ENCODE data around the gene AHRR. TPM values are rescaled to one million over a fixed set of nuclear protein-coding genes. Genes with fewer than 3 reads are reported as not detected.

AHRR gene
- polyA plus RNA-seq, 2 of the 4 experiments (the other 2 are of a cell fraction), result 1.2 to 1.7 TPM

DNA sequence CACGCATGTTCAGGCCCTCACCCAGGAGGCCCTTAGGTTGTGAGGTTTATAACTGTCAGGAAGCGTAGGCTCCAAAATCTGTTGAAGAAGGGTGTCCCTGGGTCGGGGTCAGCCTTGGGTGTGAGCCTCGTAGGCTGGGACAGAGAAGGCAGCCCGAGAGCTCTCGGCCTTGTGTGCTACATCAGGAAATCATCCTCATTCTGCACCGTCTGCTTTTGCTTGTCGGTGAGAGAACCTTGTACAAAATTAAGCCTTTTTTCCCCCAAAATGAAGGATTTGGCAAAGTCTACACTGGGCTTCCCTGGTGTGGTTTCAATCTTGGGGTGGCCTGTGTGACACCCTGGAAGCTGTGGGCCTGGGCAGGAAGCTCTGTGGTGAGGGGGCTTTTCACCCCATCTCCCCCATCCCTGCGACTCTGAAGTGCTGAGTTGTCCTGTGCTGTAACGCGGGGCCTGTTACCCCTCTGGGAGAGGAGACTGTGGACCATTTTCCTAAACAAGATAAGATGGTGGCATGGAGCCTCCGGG lies 55.3 kb downstream of the AHRR start:
- FAIRE-seq, result no peak
- TF ChIP-seq CHD2 (IDR thresholded peaks at IDR 0.05; ENCODE audit: low read length, partially characterized antibody) (no peak), RARB (CRISPR knock-in tag; IDR thresholded peaks at IDR 0.05) (no peak), GATA3 (IDR thresholded peaks at IDR 0.05; ENCODE audit: borderline replicate concordance) (no peak)
- TF ChIP-seq, protein P1, sequence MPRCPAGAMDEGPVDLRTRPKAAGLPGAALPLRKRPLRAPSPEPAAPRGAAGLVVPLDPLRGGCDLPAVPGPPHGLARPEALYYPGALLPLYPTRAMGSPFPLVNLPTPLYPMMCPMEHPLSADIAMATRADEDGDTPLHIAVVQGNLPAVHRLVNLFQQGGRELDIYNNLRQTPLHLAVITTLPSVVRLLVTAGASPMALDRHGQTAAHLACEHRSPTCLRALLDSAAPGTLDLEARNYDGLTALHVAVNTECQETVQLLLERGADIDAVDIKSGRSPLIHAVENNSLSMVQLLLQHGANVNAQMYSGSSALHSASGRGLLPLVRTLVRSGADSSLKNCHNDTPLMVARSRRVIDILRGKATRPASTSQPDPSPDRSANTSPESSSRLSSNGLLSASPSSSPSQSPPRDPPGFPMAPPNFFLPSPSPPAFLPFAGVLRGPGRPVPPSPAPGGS (IDR thresholded peaks at IDR 0.05), result no peak
- 96% methylated on average over 11 of the region's 12 CpGs for WGBS (ENCODE audit: missing lambda C conversion rate)
- Histone ChIP-seq H3K27ac (no peak overlapping the region), H3K4me2 (no peak overlapping the region), H3K9me3 (no peaks in the 10 kb centered on the region), H3K4me3 (no peak overlapping the region), H3K4me1 (peaks cover 14% of the 10 kb centered on the region; the same call in 2 of the 3 replicates)
- POLR2A ChIA-PET, result no interaction called here
- no peak for DNase-seq (ENCODE audit: low read depth in 1 of 2, low spot score in 1 of 2)
- CTCF ChIA-PET, result interaction anchor here (0.6 kb wide), 1 partner anchor 77 kb away, joined by 3 read pairs; no protein-coding TSS in a partner anchor
- no peak for ATAC-seq

DNA sequence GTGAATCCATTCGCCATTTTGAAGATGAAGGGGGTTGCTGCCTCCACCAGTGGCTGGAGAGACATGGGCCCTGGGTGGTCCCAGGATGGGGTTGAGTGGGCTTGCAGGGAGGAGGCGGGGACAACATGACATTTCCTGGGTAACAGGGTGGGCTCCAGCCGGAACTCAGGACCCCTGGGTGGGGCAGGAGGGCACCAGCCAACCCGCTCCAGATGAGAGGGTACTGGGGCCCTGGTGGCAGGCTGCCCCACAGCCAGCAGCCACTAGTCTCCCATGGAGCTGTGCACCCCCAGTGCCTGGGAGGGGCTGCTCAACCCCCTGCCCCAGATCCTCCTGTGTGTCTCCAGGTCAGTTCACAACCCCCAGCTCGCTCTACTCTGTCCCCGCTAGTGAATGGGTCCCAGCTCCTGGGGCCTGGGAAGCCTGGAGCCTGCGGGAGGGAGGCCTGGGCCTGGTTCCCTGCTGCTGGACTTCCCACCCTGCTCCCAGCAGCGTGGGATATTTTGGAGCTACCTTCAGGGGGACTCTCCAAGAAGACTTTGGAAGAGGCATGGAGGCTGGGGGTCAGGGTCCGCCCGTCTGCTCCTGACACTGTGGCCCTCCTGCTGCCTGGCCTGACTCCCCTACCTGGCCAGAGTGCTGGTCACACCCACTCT lies 55.9 kb downstream of the AHRR start:
- H3K4me3 ChIP-seq, result no peak overlapping the region
- 95% methylated on average over 8 of the region's 10 CpGs for WGBS (ENCODE audit: missing lambda C conversion rate)
- ChIA-PET CTCF (interaction anchor here (0.6 to 1.1 kb wide), 3 partner anchors 8 to 78 kb away, joined by 3 read pairs; no protein-coding TSS in a partner anchor), POLR2A (no interaction called here)
- H3K27ac ChIP-seq, result no peak overlapping the region
- no peaks in the 10 kb centered on the region for H3K9me3 ChIP-seq
- ATAC-seq, result no peak
- H3K4me1 ChIP-seq, result peaks cover 14% of the 10 kb centered on the region; the same call in 2 of the 3 replicates
- H3K4me2 ChIP-seq, result no peak overlapping the region
- DNase-seq (ENCODE audit: low read depth in 1 of 2, low spot score in 1 of 2), result no peak
- TF ChIP-seq TFCP2L1 (CRISPR knock-in tag; IDR thresholded peaks at IDR 0.05) (no peak), ZNF302 (CRISPR knock-in tag; IDR thresholded peaks at IDR 0.05) (no peak), TP53 (CRISPR knock-in tag; IDR thresholded peaks at IDR 0.05) (no peak), HDAC2 (IDR thresholded peaks at IDR 0.05) (no peak), ZSCAN20 (CRISPR knock-in tag; IDR thresholded peaks at IDR 0.05) (no peak), FOXS1 (CRISPR knock-in tag; IDR thresholded peaks at IDR 0.05) (no peak), ZC3H11A (IDR thresholded peaks at IDR 0.05) (no peak), RCOR1 (IDR thresholded peaks at IDR 0.05; ENCODE audit: low read depth, low read length) (no peak), EHF (CRISPR knock-in tag; IDR thresholded peaks at IDR 0.05) (no peak), CBX8 (IDR thresholded peaks at IDR 0.05) (no peak), HOXB13 (CRISPR knock-in tag; IDR thresholded peaks at IDR 0.05; ENCODE audit: low read depth) (no peak), KDM5A (IDR thresholded peaks at IDR 0.05) (no peak), CHD2 (IDR thresholded peaks at IDR 0.05; ENCODE audit: low read length, partially characterized antibody) (no peak), HOXA7 (CRISPR knock-in tag; IDR thresholded peaks at IDR 0.05) (no peak), POLR2A (IDR thresholded peaks at IDR 0.05; ENCODE audit: low read length) (no peak)
- TF ChIP-seq, protein P2, sequence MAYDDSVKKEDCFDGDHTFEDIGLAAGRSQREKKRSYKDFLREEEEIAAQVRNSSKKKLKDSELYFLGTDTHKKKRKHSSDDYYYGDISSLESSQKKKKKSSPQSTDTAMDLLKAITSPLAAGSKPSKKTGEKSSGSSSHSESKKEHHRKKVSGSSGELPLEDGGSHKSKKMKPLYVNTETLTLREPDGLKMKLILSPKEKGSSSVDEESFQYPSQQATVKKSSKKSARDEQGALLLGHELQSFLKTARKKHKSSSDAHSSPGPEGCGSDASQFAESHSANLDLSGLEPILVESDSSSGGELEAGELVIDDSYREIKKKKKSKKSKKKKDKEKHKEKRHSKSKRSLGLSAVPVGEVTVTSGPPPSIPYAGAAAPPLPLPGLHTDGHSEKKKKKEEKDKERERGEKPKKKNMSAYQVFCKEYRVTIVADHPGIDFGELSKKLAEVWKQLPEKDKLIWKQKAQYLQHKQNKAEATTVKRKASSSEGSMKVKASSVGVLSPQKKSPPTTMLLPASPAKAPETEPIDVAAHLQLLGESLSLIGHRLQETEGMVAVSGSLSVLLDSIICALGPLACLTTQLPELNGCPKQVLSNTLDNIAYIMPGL (CRISPR knock-in tag; IDR thresholded peaks at IDR 0.05; ENCODE audit: borderline replicate concordance), result no peak
- TF ChIP-seq, protein P3, sequence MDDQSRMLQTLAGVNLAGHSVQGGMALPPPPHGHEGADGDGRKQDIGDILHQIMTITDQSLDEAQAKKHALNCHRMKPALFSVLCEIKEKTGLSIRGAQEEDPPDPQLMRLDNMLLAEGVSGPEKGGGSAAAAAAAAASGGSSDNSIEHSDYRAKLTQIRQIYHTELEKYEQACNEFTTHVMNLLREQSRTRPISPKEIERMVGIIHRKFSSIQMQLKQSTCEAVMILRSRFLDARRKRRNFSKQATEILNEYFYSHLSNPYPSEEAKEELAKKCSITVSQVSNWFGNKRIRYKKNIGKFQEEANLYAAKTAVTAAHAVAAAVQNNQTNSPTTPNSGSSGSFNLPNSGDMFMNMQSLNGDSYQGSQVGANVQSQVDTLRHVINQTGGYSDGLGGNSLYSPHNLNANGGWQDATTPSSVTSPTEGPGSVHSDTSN (IDR thresholded peaks at IDR 0.05), result no peak
- TF ChIP-seq, protein P4, sequence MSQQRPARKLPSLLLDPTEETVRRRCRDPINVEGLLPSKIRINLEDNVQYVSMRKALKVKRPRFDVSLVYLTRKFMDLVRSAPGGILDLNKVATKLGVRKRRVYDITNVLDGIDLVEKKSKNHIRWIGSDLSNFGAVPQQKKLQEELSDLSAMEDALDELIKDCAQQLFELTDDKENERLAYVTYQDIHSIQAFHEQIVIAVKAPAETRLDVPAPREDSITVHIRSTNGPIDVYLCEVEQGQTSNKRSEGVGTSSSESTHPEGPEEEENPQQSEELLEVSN (IDR thresholded peaks at IDR 0.05; ENCODE audit: borderline replicate concordance, low read depth), result no peak
- TF ChIP-seq, protein P5, sequence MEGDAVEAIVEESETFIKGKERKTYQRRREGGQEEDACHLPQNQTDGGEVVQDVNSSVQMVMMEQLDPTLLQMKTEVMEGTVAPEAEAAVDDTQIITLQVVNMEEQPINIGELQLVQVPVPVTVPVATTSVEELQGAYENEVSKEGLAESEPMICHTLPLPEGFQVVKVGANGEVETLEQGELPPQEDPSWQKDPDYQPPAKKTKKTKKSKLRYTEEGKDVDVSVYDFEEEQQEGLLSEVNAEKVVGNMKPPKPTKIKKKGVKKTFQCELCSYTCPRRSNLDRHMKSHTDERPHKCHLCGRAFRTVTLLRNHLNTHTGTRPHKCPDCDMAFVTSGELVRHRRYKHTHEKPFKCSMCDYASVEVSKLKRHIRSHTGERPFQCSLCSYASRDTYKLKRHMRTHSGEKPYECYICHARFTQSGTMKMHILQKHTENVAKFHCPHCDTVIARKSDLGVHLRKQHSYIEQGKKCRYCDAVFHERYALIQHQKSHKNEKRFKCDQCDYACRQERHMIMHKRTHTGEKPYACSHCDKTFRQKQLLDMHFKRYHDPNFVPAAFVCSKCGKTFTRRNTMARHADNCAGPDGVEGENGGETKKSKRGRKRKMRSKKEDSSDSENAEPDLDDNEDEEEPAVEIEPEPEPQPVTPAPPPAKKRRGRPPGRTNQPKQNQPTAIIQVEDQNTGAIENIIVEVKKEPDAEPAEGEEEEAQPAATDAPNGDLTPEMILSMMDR (IDR thresholded peaks at IDR 0.05), result no peak
- FAIRE-seq, result no peak
